GM13977 (cell line): ENCODE results near the gene STARD7.

Experiments
- DNase-seq: peaks from one replicate; pipeline ENCODE4 v3.0.0; 2012; ENCODE audit warnings: low spot score
- in situ Hi-C: fragments of 300-500 bp; cut with MboI; formaldehyde crosslinking; loops from one replicate; pipeline ENCODE4 v1.12.0; 2022; ENCODE audit warnings: low sequenced_read_pairs, low pct_unique_long_range_greater_than_20kb, mixed read lengths, inconsistent platforms; ENCODE audit not compliant: unreplicated experiment
- TF ChIP-seq, protein P1 (sequence below): IDR thresholded peaks from 2 replicates; pipeline ENCODE4 v1.5.1; 2012; ENCODE audit warnings: mild to moderate bottlenecking, control low read depth; ENCODE audit not compliant: insufficient read depth; ENCODE audit errors: extremely low read depth, missing control alignments

STARD7 gene

GRCh38 chr2:96201338-96201737, 7.3 kb downstream of the STARD7 start:
- in situ Hi-C loops: no loop called here

DNA sequence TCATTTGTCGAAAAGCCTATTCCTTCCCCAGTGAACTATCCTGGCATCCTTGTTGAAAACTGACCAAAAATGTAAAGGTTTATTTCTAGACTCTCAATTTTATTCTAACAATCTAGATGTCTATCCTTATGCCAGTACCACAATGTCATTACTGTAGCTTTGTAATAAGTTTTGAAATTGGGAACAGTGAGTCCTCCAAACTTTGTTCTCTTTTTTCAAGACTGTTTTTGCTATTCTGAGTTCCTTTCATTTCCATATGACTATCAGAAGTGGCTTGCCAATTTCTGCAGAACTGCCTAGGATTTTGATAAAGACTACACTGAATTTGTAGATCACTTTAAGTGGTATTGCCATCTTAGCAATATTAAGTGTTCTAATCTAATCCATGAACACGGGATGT, 9.7 kb downstream of the STARD7 start:
- DNase-seq: no peak

More at GRCh38 chr2:96201338-96201737, 7.3 kb downstream of the STARD7 start:
- no peak for DNase-seq
- TF ChIP-seq, protein P1, sequence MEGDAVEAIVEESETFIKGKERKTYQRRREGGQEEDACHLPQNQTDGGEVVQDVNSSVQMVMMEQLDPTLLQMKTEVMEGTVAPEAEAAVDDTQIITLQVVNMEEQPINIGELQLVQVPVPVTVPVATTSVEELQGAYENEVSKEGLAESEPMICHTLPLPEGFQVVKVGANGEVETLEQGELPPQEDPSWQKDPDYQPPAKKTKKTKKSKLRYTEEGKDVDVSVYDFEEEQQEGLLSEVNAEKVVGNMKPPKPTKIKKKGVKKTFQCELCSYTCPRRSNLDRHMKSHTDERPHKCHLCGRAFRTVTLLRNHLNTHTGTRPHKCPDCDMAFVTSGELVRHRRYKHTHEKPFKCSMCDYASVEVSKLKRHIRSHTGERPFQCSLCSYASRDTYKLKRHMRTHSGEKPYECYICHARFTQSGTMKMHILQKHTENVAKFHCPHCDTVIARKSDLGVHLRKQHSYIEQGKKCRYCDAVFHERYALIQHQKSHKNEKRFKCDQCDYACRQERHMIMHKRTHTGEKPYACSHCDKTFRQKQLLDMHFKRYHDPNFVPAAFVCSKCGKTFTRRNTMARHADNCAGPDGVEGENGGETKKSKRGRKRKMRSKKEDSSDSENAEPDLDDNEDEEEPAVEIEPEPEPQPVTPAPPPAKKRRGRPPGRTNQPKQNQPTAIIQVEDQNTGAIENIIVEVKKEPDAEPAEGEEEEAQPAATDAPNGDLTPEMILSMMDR: no peak

GRCh38 chr2:96197546-96198255, 10.9 kb downstream of the STARD7 start:
- no peak for DNase-seq
- in situ Hi-C loops: loop anchor here (25.0 kb wide), 1 partner anchor 185 kb away; no protein-coding TSS in a partner anchor
- TF ChIP-seq, protein P1: no peak

More for the DNA sequence above, 9.7 kb downstream of the STARD7 start:
- TF ChIP-seq, protein P1: no peak
- in situ Hi-C loops: loop anchor here (25.0 kb wide), 1 partner anchor 187 kb away; no protein-coding TSS in a partner anchor

DNA sequence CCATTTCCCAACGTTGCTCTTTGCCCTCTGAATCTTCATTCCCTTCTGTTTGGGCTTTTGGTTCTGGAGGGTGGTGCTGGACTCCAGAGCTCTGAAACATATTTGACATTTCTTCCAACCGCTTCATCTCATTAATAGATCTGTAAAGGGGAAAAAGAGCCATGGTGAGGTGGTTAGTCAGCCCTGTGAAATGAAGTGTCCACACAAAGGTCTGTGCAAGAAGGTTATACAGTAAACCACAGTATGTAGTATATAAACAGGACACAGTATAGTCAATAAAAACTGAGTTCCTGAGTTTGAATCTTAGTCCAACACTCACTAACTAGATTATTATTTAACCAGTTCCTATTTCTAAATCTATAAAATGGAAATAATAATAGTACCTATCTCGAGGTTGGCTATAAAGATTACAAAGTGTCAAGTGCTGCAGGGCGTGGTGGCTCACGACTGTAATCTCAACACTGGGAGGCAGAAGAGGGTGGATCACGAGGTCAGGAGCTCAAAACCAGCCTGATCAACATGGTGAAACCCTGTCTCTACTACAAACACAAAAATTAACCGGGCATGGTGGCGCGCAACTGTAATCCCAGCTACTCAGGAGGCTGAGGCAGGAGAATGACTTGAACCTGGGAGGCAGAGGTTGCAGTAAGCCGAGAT, 13.1 kb downstream of the STARD7 start:
- in situ Hi-C loops: loop anchor here (25.0 kb wide), 1 partner anchor 183 kb away; no protein-coding TSS in a partner anchor
- TF ChIP-seq, protein P1: no peak
- DNase-seq: no peak

- DNase-seq: no peak
- TF ChIP-seq, protein P1: no peak
- in situ Hi-C loops: loop anchor here (25.0 kb wide), 1 partner anchor 180 kb away; no protein-coding TSS in a partner anchor
Measured at GRCh38 chr2:96191937-96192670, 16.5 kb downstream of the STARD7 start.

- TF ChIP-seq, protein P1: no peak
- in situ Hi-C loops: loop anchor here (25.0 kb wide), 1 partner anchor 177 kb away; no protein-coding TSS in a partner anchor
Measured at GRCh38 chr2:96188821-96189526, 19.7 kb downstream of the STARD7 start.

More at GRCh38 chr2:96188821-96189526, 19.7 kb downstream of the STARD7 start:
- no peak for DNase-seq
